K562 (cell line): ENCODE data around the gene CSNK1A1. TPM values are rescaled to one million over a fixed set of nuclear protein-coding genes. Genes with fewer than 3 reads are reported as not detected.

ENCODE experiments used
- ATAC-seq: fragments of 200-7000 bp; cut with Tn5 transposase; 3 replicates; pipeline ENCODE4 v1.9.1; 2020; ENCODE audit warnings: moderate library complexity
- BruUV-seq: library from RNA; stranded (reverse); fragments of 400-500 nt; replicated peaks from 2 replicates; lab custom pipeline; 2021; lab: Mats Ljungman, UMichigan
- CTCF ChIA-PET: fragments of 300-600 bp; formaldehyde crosslinking; extraction: SDS; loops from one replicate; lab custom pipeline; 2021; ENCODE audit warnings: low intra/inter-chr PET ratio; lab: Yijun Ruan, JAX
- POLR2A ChIA-PET: fragments of 300-600, 350-650 bp; sonication (Branson Sonifier 250); formaldehyde crosslinking; extraction: SDS; loops from one replicate; lab custom pipeline; 2021; ENCODE audit warnings: antibody characterized with exemption, inconsistent platforms; lab: Yijun Ruan, JAX
- DNase-seq, 4 experiments: peaks; one replicate each; pipeline versions ENCODE4 v3.0.0 to v3.0.0-alpha.2; 2011 to 2018; ENCODE audit warnings: low spot score in 3 of 4, mixed read lengths in 3 of 4; ENCODE audit errors: extremely low read depth in 1 of 4
- FAIRE-seq: peaks from 2 replicates; lab custom pipeline; 2011; peaks lifted over from hg19 to GRCh38; lab: Jason Lieb, UNC
- H2AFZ ChIP-seq: 2 replicates; pipeline ENCODE4 v1.6.0; 2011; ENCODE audit warnings: low read depth, low read length, control low read depth, inconsistent platforms
- H3K27ac ChIP-seq: fragments of 200-600 bp; 3 replicates; pipeline ENCODE4 v1.8.0; 2011; ENCODE audit warnings: low read depth, mild to moderate bottlenecking, control low read depth, inconsistent platforms, low read length, moderate library complexity, mixed read lengths; ENCODE audit errors: extremely low read depth
- H3K27me3 ChIP-seq, 2 experiments: fragments of 300-600 bp in 1 of 2; 2 replicates in 1 of 2; 3 replicates in 1 of 2; pipeline versions ENCODE4 v1.6.0 to v1.8.0; 2011; ENCODE audit warnings: inconsistent platforms in 2 of 2, low read length in 2 of 2, mild to moderate bottlenecking in 1 of 2, mixed read lengths in 1 of 2, moderate library complexity in 1 of 2; ENCODE audit not compliant: control insufficient read depth in 2 of 2, insufficient read depth in 2 of 2
- H3K36me3 ChIP-seq: fragments of 300-600 bp; 3 replicates; pipeline ENCODE4 v1.8.0; 2011; ENCODE audit warnings: mild to moderate bottlenecking, low read length, inconsistent platforms; ENCODE audit not compliant: control insufficient read depth, insufficient read depth
- H3K4me1 ChIP-seq, 2 experiments: fragments of 200-600 bp in 1 of 2; replicated peaks in 1 of 2; 2 replicates in 1 of 2; 3 replicates in 1 of 2; pipeline versions ENCODE4 v1.5.1 to v1.8.0; 2011; ENCODE audit warnings: inconsistent platforms in 2 of 2, low read length in 2 of 2, mild to moderate bottlenecking in 1 of 2, mixed read lengths in 1 of 2, moderate library complexity in 1 of 2; ENCODE audit not compliant: control insufficient read depth in 2 of 2, insufficient read depth in 2 of 2
- H3K4me2 ChIP-seq: 2 replicates; pipeline ENCODE4 v1.6.1; 2011; ENCODE audit warnings: low read length, control low read depth, inconsistent platforms, mixed read lengths; ENCODE audit not compliant: insufficient read depth
- H3K4me3 ChIP-seq: fragments of 200-600 bp; sonication (generic), shearing (Covaris generic); 2 replicates; pipeline ENCODE4 v1.5.1; 2016; ENCODE audit warnings: control low read depth, inconsistent platforms
- H3K79me2 ChIP-seq: fragments of 200-600 bp; 3 replicates; pipeline ENCODE4 v1.8.0; 2011; ENCODE audit warnings: low read length, inconsistent platforms; ENCODE audit not compliant: control insufficient read depth, insufficient read depth
- H3K9ac ChIP-seq, 2 experiments: 2 replicates each; pipeline versions ENCODE4 v1.6.0 to v1.6.1; 2011; ENCODE audit warnings: low read depth in 2 of 2, low read length in 2 of 2, control low read depth in 1 of 2, inconsistent platforms in 1 of 2, mild to moderate bottlenecking in 1 of 2, mixed read lengths in 1 of 2; ENCODE audit not compliant: insufficient read depth in 1 of 2
- H3K9me1 ChIP-seq: one replicate; pipeline ENCODE4 v1.6.0; 2011; ENCODE audit warnings: inconsistent platforms, mild to moderate bottlenecking, low read length, moderate library complexity; ENCODE audit not compliant: control insufficient read depth, insufficient read depth
- H3K9me3 ChIP-seq: replicated peaks from 2 replicates; pipeline ENCODE4 v1.5.1; 2011; ENCODE audit warnings: low read depth, low read length, inconsistent platforms; ENCODE audit not compliant: control insufficient read depth, insufficient read depth
- H4K20me1 ChIP-seq: replicated peaks from 2 replicates; pipeline ENCODE4 v1.6.1; 2011; ENCODE audit warnings: low read length, inconsistent platforms, mixed read lengths; ENCODE audit not compliant: control insufficient read depth, insufficient read depth
- BCOR ChIP-seq: fragments of 450-650 bp; IDR thresholded peaks from 2 replicates; pipeline ENCODE4 v1.6.1; 2016
- CBFA2T2 ChIP-seq: fragments of 450-650 bp; conservative IDR thresholded peaks from 2 replicates; pipeline ENCODE4 v1.6.1; 2017; ENCODE audit warnings: mild to moderate bottlenecking
- CEBPG ChIP-seq, 3 experiments: fragments of 200-800 bp in 1 of 3; sonication (Bioruptor generic) in 1 of 3; sonication (generic) in 1 of 3; formaldehyde crosslinking in 1 of 3; IDR thresholded peaks in 2 of 3; conservative IDR thresholded peaks in 1 of 3; 2 replicates each; pipeline versions ENCODE4 v1.6.1 to v1.8.0; 2016 to 2022; ENCODE audit warnings: missing compliant biosample characterization in 2 of 3, missing genetic modification characterization in 2 of 3, mild to moderate bottlenecking in 1 of 3, missing genetic modification reagents in 1 of 3
- HMGN3 ChIP-seq: IDR thresholded peaks from 2 replicates; pipeline ENCODE4 v1.6.1; 2011; ENCODE audit warnings: borderline replicate concordance, low read depth, mild to moderate bottlenecking, mixed read lengths, low read length; ENCODE audit not compliant: insufficient read length; ENCODE audit errors: extremely low read depth
- NCOA6 ChIP-seq: fragments of 450-650 bp; IDR thresholded peaks from 2 replicates; pipeline ENCODE4 v1.6.1; 2017; ENCODE audit warnings: mild to moderate bottlenecking
- SP2 ChIP-seq: IDR thresholded peaks from 2 replicates; pipeline ENCODE4 v1.6.1; 2011; ENCODE audit warnings: mild to moderate bottlenecking, low read depth, low read length, moderate library complexity; ENCODE audit not compliant: poor library complexity, severe bottlenecking; ENCODE audit errors: extremely low read depth
- SREBF2 ChIP-seq: sonication (generic); formaldehyde crosslinking; IDR thresholded peaks from 2 replicates; pipeline ENCODE4 v1.4.0; 2020; ENCODE audit warnings: mild to moderate bottlenecking, missing genetic modification reagents
- TARDBP ChIP-seq: fragments of 450-650 bp; IDR thresholded peaks from 2 replicates; pipeline ENCODE4 v1.6.1; 2016
- ZNF165 ChIP-seq: fragments of 250-450 bp; sonication (Bioruptor Pico); IDR thresholded peaks from 2 replicates; pipeline ENCODE4 v1.4.0; 2020; ENCODE audit warnings: borderline replicate concordance
- WGBS: fragments of 100-300 bp; shearing (Covaris generic); methylation state at CpG from one replicate; pipeline ENCODE4 v1.1.6; 2016; ENCODE audit warnings: low coverage, mixed read lengths; ENCODE audit not compliant: insufficient coverage; ENCODE audit errors: missing lambda C conversion rate; 5-methylcytosine and 5-hydroxymethylcytosine counted together
- in situ Hi-C: fragments of 300-500 bp; cut with MboI; formaldehyde crosslinking; loops from 4 replicates; pipeline ENCODE4 v1.15.0; 2018; ENCODE audit warnings: inconsistent platforms, mixed read lengths
- intact Hi-C: fragments of 100-400 bp; cut with micrococcal nuclease; formaldehyde crosslinking; loops from 2 replicates; pipeline ENCODE4 v1.14.2; 2022
- polyA plus RNA-seq, 8 experiments: library from polyadenylated mRNA; depleted of rRNA in 4 of 8; stranded (reverse) in 5 of 8; unstranded in 3 of 8; fragments of >200 nt; fragmentation: Nextera tagmentation in 2 of 8; fragmentation: Illumina TruSeq in 1 of 8; extraction: Ambion mirVana in 2 of 8; extraction: Trizol in 1 of 8; gene quantifications; 2 replicates each; pipeline versions ENCODE4 v1.2.1 to v1.2.3, GENCODE V29; 2011 to 2014; ENCODE audit warnings: inconsistent platforms in 1 of 8, missing spikeins in 1 of 8
- total RNA-seq, 7 experiments: library from RNA; depleted of rRNA in 6 of 7; stranded (reverse); fragments of >200 nt in 6 of 7; fragmentation: Illumina TruSeq in 2 of 7; extraction: Trizol in 2 of 7; gene quantifications; 2 replicates each; pipeline versions ENCODE4 v1.2.1 to v1.2.3, GENCODE V29; 2011 to 2021; ENCODE audit warnings: low replicate concordance in 1 of 7
- TF ChIP-seq, protein P1 (sequence below): fragments of 450-650 bp; IDR thresholded peaks from 2 replicates; pipeline ENCODE4 v1.6.1; 2016; ENCODE audit warnings: mild to moderate bottlenecking
- TF ChIP-seq, protein P2 (sequence below): sonication (generic); formaldehyde crosslinking; IDR thresholded peaks from 2 replicates; pipeline ENCODE4 v1.8.0; 2022; ENCODE audit warnings: missing genetic modification reagents, mild to moderate bottlenecking, borderline replicate concordance
- TF ChIP-seq, protein P3 (sequence below), 2 experiments: fragments of 450-650 bp; IDR thresholded peaks; 2 replicates each; pipeline ENCODE4 v1.6.1; 2016
- TF ChIP-seq, protein P4 (sequence below): fragments of 250-450 bp; sonication (Bioruptor Pico); IDR thresholded peaks from 2 replicates; pipeline ENCODE4 v1.4.0; 2020

Gene CSNK1A1
- total and polyA plus RNA-seq, 9 of the 15 experiments (the other 6 are each of a cell fraction or from before 2014, with no cell fraction given): 49.1 to 196 (median 154) TPM

DNA sequence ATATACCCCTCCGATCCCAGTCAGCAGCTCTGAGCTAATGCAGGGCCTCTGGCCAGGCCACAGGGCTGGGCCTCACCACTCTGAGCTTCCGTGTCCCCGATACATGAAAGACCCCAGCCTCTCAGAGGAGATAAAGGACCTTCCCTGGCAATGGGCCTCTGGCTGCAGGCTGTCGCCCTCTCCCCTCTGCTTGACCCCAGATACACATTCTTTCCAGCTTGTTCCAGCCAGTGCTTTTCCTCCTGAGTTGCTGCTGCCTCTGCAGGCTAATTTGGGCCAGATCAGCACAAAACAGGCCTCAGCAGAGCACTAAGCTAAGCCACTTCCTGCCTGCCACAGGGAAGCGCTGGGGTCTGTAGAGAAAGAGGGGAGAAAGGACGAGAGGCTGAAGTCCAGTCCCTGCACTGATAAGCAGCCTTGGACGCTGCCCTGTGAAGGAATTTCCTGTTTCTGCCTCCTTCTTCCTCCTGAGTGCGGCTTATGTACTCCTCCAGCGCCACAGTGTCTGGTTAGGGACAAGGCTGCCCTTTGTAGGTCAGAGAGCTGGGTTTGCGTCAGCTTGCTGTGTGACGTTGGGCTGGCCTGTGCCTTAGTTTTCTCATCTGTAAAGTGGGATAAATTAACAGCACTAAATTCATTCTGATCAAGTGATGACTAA lies 99.1 kb downstream of the CSNK1A1 start:
- Histone ChIP-seq H3K27me3 (no peaks in the 10 kb centered on the region), H3K4me2 (peak overlapping the region; percentile 70), H2AFZ (peak overlapping the region; percentile 94), H3K4me3 (no peak overlapping the region), H3K27ac (peak overlapping the region; percentile 85), H3K9ac (peak overlapping the region; percentile 62 to 89), H3K36me3 (no peaks in the 10 kb centered on the region), H3K9me1 (no peaks in the 10 kb centered on the region), H3K79me2 (no peaks in the 10 kb centered on the region), H4K20me1 (no peaks in the 10 kb centered on the region), H3K4me1 (peaks cover 61 to 62% of the 10 kb centered on the region in 2 experiments), H3K9me3 (no peaks in the 10 kb centered on the region)
- peak; percentile 58 to 89 (median 73) for DNase-seq
- FAIRE-seq: peak; percentile 91
- no TSS peak for BruUV-seq
- in situ Hi-C loops (no loop called here), intact Hi-C loops (loop anchor here (10.0 kb wide), 1 partner anchor 353 kb away; no protein-coding TSS in a partner anchor)
- POLR2A ChIA-PET: interaction anchor here (0.6 to 1.4 kb wide), 11 partner anchors 10 to 111 kb away, joined by 3 to 8 read pairs (median 3); partner anchors contain the start of gene CSNK1A1
- 7% methylated on average over 10 of the region's 11 CpGs for WGBS
- CTCF ChIA-PET: no interaction called here
- peak; percentile 75 for ATAC-seq
- TF ChIP-seq HMGN3 (no peak), NCOA6 (no peak), SREBF2 (no peak), TARDBP (peak; percentile 59; the same call in 1 of the 2 replicates), SP2 (no peak), CEBPG (CRISPR knock-in tag; IDR thresholded peaks at IDR 0.05) (peak; percentile 88), CEBPG (tag; conservative IDR thresholded peaks at IDR 0.05 in 1 of 2, IDR thresholded peaks at IDR 0.05 in 1 of 2) (peak in 1 of 2 experiments; percentile 63; a peak in 1 of 4 replicates), BCOR (peak; percentile 100), ZNF165 (no peak), CBFA2T2 (peak; percentile 51)
- TF ChIP-seq, protein P1, sequence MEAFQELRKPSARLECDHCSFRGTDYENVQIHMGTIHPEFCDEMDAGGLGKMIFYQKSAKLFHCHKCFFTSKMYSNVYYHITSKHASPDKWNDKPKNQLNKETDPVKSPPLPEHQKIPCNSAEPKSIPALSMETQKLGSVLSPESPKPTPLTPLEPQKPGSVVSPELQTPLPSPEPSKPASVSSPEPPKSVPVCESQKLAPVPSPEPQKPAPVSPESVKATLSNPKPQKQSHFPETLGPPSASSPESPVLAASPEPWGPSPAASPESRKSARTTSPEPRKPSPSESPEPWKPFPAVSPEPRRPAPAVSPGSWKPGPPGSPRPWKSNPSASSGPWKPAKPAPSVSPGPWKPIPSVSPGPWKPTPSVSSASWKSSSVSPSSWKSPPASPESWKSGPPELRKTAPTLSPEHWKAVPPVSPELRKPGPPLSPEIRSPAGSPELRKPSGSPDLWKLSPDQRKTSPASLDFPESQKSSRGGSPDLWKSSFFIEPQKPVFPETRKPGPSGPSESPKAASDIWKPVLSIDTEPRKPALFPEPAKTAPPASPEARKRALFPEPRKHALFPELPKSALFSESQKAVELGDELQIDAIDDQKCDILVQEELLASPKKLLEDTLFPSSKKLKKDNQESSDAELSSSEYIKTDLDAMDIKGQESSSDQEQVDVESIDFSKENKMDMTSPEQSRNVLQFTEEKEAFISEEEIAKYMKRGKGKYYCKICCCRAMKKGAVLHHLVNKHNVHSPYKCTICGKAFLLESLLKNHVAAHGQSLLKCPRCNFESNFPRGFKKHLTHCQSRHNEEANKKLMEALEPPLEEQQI: no peak
- TF ChIP-seq, protein P2, sequence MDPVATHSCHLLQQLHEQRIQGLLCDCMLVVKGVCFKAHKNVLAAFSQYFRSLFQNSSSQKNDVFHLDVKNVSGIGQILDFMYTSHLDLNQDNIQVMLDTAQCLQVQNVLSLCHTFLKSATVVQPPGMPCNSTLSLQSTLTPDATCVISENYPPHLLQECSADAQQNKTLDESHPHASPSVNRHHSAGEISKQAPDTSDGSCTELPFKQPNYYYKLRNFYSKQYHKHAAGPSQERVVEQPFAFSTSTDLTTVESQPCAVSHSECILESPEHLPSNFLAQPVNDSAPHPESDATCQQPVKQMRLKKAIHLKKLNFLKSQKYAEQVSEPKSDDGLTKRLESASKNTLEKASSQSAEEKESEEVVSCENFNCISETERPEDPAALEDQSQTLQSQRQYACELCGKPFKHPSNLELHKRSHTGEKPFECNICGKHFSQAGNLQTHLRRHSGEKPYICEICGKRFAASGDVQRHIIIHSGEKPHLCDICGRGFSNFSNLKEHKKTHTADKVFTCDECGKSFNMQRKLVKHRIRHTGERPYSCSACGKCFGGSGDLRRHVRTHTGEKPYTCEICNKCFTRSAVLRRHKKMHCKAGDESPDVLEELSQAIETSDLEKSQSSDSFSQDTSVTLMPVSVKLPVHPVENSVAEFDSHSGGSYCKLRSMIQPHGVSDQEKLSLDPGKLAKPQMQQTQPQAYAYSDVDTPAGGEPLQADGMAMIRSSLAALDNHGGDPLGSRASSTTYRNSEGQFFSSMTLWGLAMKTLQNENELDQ (CRISPR knock-in tag): no peak
- TF ChIP-seq, protein P3, sequence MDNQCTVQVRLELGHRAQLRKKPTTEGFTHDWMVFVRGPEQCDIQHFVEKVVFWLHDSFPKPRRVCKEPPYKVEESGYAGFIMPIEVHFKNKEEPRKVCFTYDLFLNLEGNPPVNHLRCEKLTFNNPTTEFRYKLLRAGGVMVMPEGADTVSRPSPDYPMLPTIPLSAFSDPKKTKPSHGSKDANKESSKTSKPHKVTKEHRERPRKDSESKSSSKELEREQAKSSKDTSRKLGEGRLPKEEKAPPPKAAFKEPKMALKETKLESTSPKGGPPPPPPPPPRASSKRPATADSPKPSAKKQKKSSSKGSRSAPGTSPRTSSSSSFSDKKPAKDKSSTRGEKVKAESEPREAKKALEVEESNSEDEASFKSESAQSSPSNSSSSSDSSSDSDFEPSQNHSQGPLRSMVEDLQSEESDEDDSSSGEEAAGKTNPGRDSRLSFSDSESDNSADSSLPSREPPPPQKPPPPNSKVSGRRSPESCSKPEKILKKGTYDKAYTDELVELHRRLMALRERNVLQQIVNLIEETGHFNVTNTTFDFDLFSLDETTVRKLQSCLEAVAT (IDR thresholded peaks at IDR 0.05): peak in 1 of 2 experiments; percentile 49; a peak in 1 of 4 replicates
- TF ChIP-seq, protein P4, sequence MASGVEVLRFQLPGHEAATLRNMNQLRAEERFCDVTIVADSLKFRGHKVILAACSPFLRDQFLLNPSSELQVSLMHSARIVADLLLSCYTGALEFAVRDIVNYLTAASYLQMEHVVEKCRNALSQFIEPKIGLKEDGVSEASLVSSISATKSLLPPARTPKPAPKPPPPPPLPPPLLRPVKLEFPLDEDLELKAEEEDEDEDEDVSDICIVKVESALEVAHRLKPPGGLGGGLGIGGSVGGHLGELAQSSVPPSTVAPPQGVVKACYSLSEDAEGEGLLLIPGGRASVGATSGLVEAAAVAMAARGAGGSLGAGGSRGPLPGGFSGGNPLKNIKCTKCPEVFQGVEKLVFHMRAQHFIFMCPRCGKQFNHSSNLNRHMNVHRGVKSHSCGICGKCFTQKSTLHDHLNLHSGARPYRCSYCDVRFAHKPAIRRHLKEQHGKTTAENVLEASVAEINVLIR: 0 out of 2 replicates have a peak, but pooled peaks have one; percentile 13
